T47D (cell line): ENCODE data around the gene MBOAT2.

ENCODE experiments used
- DNase-seq, 2 experiments: peaks; one replicate each; pipeline versions ENCODE4 v3.0.0 to v3.0.0-alpha.2; 2011 to 2012; ENCODE audit warnings: low read depth in 1 of 2, low spot score in 1 of 2
- JUND ChIP-seq: IDR thresholded peaks from 2 replicates; pipeline ENCODE4 v1.6.1; 2012; ENCODE audit warnings: low read depth
- in situ Hi-C: cut with HindIII; loops from 2 replicates; pipeline ENCODE4 v1.10.0; 2016; ENCODE audit warnings: low sequenced_read_pairs, low pct_unique_long_range_greater_than_20kb

Gene MBOAT2

GRCh38 chr2:8806885-8807704 is 196.4 kb downstream of the MBOAT2 start:
- no peak for TF ChIP-seq JUND
- in situ Hi-C loops: no loop called here
- DNase-seq: no peak

GRCh38 chr2:8805278-8806210 is 197.9 kb downstream of the MBOAT2 start:
- TF ChIP-seq JUND: no peak
- in situ Hi-C loops: no loop called here
- DNase-seq: no peak

GRCh38 chr2:8803658-8804379 is 199.7 kb downstream of the MBOAT2 start:
- TF ChIP-seq JUND: peak; percentile 52; the same call in 1 of the 2 replicates
- in situ Hi-C loops: no loop called here
- DNase-seq: peak; percentile 37 to 90

GRCh38 chr2:8802741-8803140 is 200.7 kb downstream of the MBOAT2 start:
- no peak for TF ChIP-seq JUND
- DNase-seq: no peak
- in situ Hi-C loops: no loop called here
